Endothelial cell of hepatic sinusoid (primary cell): Measurements from ENCODE around the gene SIK1.
"Not testable (repeated sequence)": the region's sequence is repeated elsewhere in the genome, so short reads cannot be mapped to it uniquely, and the experiment has no call there.

Experiments used
- in situ Hi-C: cut with HindIII; loops from 2 replicates; pipeline ENCODE4 v1.10.0; 2017; ENCODE audit warnings: low sequenced_read_pairs

The SIK1 gene

GRCh38 chr21:43426404-43427241 is at the start of gene SIK1:
Gene SIK1, minus strand, starts transcription at chr21:43427131. Its CDS starts 953 bp downstream, at chr21:43426178.
- in situ Hi-C loops: not testable (repeated sequence)

- in situ Hi-C loops: not testable (repeated sequence)
These were observed 44.8 kb upstream of the SIK1 start for GRCh38 chr21:43471597-43472242.

GRCh38 chr21:43469719-43470458 is 43.0 kb upstream of the SIK1 start:
- in situ Hi-C loops: not testable (repeated sequence)

DNA sequence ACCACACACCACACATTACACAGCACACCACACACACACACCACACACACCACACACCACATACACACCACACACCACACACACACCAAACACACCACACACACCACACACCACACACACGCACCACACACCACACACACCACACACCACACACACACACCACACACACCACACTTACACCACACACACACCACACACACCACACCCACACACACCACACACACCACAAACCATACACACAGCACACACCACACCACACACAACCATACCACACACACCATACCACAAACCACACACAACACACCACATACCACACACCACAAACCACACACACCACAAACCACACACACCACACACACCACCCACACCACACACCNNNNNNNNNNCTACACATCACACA is 40.9 kb upstream of the SIK1 start:
- in situ Hi-C loops: no loop called here

DNA sequence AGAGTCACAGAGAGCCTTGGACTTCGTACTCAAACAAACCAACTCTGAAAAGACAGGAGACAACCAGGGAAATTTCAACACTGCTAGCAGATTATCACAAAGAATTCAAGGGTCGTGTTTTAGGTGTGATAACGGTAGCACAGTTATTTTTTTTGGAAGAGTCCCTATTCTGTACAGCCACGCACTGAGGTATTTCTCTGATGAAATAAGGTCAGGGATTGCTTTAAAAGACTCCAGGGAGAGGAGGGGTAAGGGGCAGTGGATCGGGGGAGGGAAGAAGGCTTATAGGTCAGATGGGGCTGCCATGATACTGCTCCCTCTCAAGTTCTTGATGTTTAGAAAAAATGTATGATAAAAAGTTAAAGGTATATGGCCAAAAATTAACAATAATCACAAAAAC is 38.2 kb upstream of the SIK1 start:
- in situ Hi-C loops: not testable (repeated sequence)

DNA sequence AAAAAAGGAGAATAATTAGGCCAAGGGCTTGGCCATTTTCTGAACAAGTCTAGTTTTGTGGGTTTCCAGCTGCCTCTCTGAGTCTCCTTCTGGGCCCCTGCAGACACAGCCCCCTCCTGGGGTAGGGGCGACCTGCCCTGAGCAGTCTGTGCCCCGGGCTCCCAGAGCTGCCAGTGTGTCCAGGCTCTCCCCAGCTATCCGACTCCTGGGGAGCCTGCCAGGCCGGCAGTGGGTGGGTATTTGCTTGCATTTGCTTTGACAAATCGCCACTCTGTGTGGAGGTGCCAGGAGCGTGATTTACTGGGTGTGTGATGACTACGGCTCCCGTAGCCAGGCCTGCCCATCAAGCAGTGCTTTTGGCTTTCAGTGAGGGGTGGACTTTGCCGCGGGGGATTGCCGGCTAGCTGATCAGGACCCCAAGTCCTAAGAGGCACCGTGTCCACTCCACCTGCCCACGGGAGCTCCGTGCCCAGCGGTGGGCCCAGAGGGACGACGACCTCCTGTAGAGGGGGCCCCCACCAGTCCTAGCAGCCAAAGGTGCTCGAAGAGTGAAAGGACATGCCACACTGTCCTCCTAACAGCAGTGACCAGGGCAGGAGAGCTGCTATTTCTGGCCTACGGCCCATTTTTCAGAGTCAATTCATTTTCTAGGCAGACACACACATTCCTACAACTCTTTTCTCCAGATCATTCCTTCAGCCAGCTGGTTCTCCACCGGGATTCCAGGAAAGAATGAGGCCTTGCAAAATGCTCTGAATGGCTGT is 36.7 kb upstream of the SIK1 start:
- in situ Hi-C loops: not testable (repeated sequence)

DNA sequence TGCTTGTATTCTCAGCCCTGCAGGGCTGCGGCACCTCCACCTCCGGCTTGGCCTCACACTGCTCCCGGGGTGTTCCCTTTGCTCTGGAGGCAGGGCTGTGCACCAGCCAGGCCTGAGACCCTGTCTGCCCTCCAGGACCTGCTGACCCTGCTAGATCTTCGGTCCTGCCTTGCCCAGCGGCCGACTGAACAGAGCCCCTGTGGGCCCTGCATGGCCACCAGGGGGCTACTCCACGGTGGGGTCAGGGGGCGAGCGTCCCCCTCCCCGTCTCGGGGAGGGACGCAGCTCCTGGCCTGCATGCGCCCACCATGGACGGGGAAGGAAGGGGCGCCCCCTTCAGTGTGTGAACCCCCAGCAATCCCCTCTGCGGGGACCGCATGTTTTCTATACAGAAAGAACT is 36.0 kb upstream of the SIK1 start:
- in situ Hi-C loops: not testable (repeated sequence)

- in situ Hi-C loops: not testable (repeated sequence)
These were observed 33.5 kb upstream of the SIK1 start for GRCh38 chr21:43460475-43460874.

GRCh38 chr21:43458995-43459394 is 32.1 kb upstream of the SIK1 start:
- in situ Hi-C loops: not testable (repeated sequence)

- in situ Hi-C loops: not testable (repeated sequence)
These were observed 29.8 kb upstream of the SIK1 start for GRCh38 chr21:43456616-43457314.

DNA sequence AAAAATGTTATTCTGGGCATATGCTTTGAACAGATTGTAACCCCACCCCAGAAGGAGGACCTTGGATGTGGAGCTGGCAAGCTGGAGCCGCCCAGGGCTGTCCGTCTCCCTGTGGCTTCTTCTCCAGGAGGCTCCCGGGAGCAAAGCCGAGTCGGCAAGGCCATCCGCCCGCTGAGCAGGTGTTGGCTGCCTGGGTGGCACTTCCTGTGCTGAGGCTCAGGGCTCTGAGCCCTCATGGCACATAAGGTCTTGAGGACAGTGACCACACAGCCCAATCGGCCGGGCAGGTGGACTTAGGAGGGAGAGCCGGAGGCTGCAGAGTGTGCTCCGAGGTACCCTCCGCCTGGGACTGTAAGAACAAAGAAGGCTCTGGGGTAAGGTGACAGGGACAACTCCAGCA is 28.8 kb upstream of the SIK1 start:
- in situ Hi-C loops: not testable (repeated sequence)

GRCh38 chr21:43454176-43454575 is 27.2 kb upstream of the SIK1 start:
- in situ Hi-C loops: not testable (repeated sequence)

- in situ Hi-C loops: not testable (repeated sequence)
These were observed 24.9 kb upstream of the SIK1 start for GRCh38 chr21:43451850-43452249.

DNA sequence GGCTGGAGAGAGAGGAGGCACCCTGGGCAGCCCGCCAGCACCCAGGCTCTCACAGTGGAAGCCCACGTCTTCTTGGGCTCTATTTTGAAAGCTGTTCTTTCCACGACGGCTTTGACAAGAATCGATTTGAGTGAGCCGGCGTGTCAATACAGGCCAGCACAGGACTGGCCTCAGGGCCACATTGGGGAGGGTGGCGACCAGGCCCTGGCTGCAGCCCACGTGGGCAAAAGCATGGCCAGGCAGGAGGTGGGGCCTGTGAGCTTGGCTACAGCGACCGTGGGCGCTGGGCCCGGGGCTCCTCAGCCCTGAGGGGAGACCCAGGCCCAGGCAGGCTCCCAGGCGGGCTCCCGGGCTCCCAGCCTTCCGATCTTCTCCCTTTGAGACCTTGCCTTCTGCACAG is 23.4 kb upstream of the SIK1 start:
- in situ Hi-C loops: not testable (repeated sequence)

DNA sequence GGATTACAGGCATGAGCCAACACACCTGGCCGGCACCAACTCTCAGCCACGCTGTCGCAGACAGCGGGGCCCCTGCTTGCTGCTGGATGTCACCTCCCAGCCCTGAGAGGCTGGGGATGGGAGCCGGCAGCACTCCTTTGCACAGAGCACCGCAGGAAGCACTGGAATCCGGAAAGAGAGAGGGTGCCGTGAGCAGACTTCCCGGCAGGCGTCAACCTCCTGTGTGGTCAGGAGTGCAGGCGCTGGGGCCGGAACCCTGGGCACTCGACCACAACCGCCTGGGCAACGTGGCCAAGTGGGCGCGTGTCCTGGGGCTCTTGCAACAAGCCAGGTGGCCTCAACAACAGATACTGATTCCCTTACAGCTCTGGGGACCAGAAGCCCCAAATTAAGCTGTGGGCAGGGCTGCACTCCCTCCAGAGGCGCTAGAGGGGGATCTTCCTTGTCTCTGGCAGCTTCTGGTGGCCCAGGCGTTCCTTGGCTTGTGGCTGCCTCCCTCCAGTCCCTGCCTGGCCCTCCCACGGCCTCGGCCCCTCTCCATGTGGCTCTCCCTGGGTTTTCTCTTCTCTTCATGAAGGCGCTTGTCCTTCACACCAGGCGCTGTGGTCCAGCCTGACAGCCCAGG is 20.5 kb upstream of the SIK1 start:
- in situ Hi-C loops: not testable (repeated sequence)

DNA sequence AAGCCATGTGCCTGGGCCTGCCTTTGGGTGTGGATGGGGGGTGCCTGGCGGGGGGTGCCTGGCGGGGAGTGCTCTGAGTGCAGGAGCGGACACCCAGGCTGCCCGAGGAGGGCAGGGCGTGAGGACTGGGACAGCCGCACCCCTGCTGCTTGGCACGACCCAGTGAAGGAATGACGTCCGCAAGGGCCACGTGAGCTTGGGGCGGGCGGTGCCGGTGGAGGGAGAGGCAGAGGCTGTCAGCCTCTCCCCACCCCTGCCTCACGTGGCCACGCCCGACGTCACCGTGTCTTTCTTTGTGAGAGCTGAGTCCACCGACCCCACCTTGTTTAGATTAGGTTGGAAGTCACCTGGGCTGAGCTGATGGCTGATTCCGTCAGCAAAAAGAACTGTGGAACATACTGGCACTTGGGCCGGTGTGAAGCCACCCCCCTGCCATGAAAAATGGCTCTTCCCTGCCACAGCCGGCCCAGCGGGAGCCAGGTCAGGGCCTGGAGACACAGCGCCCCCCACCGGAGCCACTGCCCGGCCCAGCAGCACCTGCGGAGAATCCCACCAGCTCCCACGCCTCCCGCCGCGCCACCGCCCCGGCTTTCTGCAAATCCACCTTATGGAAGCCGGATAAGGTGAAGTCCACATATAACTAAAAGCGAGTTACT is 19.5 kb upstream of the SIK1 start:
- in situ Hi-C loops: not testable (repeated sequence)

- in situ Hi-C loops: not testable (repeated sequence)
These were observed 17.6 kb upstream of the SIK1 start for GRCh38 chr21:43444524-43444923.

- in situ Hi-C loops: not testable (repeated sequence)
These were observed 15.6 kb upstream of the SIK1 start for GRCh38 chr21:43442571-43442970.
